Measurements from ENCODE around the gene SND1.

- TF ChIP-seq CTCF (IDR thresholded peaks at IDR 0.05; ENCODE audit: low read length) = no peak
- TF ChIP-seq EZH2 (IDR thresholded peaks at IDR 0.05; ENCODE audit: borderline replicate concordance, low read length) = no peak
Observed at GRCh38 chr7:128102490-128103291, 450.7 kb downstream of the SND1 start.

Data from OCI-LY1 (cell line).